Jurkat, Clone E6-1 (cell line): ENCODE measurements around the gene CCNY.
"Not testable (repeated sequence)": the region's sequence is repeated elsewhere in the genome, so short reads cannot be mapped to it uniquely, and the experiment has no call there.

Source experiments
- DNase-seq: peaks from one replicate; pipeline ENCODE4 v3.0.0-alpha.2; 2011; ENCODE audit warnings: low read depth, low spot score
- H3K4me3 ChIP-seq: 2 replicates; pipeline ENCODE4 v1.5.1; 2011; ENCODE audit warnings: mild to moderate bottlenecking, low read length, control low read depth, moderate library complexity

Gene CCNY

DNA sequence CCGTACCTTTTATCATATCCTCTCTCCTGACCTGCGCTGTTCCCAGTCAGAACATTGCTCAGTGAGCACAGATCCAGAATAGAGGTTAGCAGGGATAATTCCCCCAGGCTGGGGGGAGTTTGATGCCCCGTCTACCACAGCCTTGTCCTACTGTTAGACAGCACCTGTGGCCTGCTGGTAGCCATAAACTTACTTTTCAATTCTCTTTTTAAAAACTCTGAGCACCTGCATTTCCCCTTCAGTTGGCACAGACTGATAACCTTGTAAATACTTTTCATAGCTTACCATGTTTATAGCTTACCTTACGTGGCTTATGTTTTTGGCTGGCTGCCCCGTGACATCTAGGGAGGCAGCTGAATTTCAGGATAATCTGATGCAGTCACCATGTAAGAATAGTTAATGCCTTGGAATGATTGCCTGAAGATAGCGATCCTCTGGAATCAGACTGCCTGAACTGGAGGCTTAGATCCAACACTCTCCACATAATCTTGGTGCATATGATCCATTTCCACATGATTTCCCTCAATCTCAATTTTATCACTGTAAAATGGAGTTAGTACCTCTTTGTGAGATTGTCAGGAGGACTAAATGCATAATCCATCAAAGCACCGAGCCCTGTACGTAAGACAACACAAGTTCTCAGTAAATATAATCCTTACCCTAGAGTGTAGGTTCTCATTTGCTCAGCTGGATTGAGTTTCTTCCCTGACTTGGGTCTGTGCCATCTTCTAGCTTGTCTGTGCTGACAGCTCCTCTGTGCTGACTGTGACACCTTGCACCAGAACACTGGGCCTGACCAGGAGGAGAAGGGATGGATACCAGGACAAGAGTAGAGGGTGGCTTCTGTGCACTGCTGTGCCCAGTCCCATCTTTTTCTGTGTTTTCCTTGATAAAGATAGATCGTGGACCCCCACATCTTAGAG lies 157.1 kb downstream of the CCNY start:
- no peak overlapping the region for H3K4me3 ChIP-seq
- DNase-seq, result no peak

DNA sequence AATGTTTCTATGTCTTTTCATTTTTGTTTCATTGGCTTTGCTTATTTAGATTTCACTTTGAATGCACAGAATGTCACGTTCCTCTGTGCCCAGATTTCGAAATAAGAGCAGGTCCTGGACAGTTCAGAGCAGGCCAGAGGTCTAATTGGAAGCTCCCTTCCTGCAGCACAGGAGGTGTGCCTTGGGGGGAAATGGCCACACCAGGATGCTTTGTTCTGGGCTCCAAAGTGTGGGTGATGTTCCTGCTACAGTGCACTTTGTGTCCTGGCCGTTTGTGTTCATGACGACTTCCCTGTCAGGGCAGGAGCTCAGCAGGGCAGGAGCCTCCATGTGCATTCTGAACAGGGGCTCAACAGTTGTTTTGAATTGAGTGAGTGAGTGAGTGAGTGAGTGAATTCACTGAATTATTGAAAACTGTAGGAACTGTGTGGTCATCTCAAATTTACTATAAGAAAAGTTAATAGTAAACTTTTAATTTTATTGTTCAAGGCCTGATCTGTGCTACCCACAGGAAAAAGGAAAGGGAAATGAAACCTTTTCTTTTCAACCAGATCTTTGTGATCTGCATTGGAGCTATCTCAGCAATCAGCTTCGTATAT lies 159.3 kb downstream of the CCNY start:
- no peak for DNase-seq
- H3K4me3 ChIP-seq, result no peak overlapping the region

- no peak for DNase-seq
- H3K4me3 ChIP-seq, result no peak overlapping the region
Observed at GRCh38 chr10:35497909-35498308, 161.6 kb downstream of the CCNY start.

GRCh38 chr10:35498693-35499092 lies 162.4 kb downstream of the CCNY start:
- DNase-seq, result no peak

DNA sequence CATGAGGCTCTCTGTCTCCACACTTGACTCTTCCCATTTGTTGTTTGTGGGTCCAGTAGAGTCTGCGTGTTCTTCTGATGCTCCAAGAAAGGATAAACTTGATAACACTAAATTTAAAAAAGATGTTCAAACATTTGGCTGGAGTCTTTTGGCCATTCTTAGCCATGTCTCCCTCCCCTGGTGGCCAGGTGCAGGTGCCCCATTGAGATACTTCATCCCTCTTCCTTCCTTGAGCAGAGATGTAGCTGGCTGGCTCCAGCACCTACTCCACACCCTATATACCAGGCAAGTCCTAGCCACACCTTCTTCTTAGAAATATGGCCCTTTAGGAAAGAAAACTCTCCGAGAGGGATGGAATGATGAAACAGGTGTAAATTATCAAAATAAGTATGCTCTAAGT lies 165.6 kb downstream of the CCNY start:
- no peak overlapping the region for H3K4me3 ChIP-seq
- no peak for DNase-seq

More at GRCh38 chr10:35498693-35499092, 162.4 kb downstream of the CCNY start:
- no peak overlapping the region for H3K4me3 ChIP-seq

- no peak overlapping the region for H3K4me3 ChIP-seq
- no peak for DNase-seq
Observed at GRCh38 chr10:35502692-35503091, 166.4 kb downstream of the CCNY start.

GRCh38 chr10:35503578-35503977 lies 167.3 kb downstream of the CCNY start:
- DNase-seq, result no peak
- H3K4me3 ChIP-seq, result no peak overlapping the region

- no peak overlapping the region for H3K4me3 ChIP-seq
- no peak for DNase-seq
Observed at GRCh38 chr10:35504132-35504531, 167.8 kb downstream of the CCNY start.

GRCh38 chr10:35505241-35505873 lies 169.0 kb downstream of the CCNY start:
- no peak for DNase-seq
- H3K4me3 ChIP-seq, result no peak overlapping the region

DNA sequence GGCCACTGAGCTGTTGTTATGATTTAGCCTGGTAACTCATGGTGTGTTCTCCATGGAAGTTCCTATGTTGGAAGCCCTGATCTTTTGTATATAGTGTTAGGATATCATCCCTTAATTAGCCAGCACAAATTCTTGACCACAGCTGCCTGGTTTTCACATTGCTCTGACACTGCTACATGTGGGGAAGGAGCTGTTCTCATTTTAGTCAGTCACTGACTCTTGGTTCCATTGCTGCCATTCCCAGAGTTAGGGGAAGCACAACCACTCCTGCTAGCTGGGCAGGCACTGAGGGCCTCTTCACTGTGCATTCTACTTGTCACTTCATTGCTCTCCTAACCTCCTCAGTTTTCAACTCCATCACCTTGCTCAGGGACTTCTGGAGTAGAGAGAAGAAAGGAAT lies 170.4 kb downstream of the CCNY start:
- DNase-seq, result no peak

DNA sequence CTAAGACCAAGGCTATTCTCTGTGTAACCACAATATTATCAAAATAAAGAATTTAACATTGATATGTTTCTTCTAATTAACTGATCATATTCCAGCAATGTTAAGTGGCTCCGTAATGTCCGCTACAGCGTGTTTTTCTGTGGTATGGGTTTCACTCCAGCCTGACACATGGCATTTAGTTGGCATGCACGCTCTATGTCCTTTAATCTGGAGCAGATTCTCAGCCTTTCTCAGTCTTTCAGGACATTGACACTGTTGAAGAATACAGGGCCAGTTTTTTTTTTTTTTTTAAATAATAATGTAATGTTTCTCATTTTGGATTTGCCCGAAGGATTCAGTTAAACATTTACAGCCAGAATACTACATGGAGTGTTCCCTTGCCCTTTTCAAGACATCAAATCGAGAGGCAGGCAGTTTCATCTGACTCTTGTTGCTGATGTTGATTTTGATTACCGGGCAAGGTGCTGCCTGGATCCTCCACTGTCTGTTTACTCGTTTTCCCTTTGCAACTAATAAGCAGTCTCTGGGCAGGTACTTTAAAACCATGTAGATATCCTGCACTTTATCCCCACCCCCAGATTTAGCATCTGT lies 171.3 kb downstream of the CCNY start:
- DNase-seq, result no peak
- H3K4me3 ChIP-seq, result no peak overlapping the region

More for the DNA sequence above, 170.4 kb downstream of the CCNY start:
- no peak overlapping the region for H3K4me3 ChIP-seq

DNA sequence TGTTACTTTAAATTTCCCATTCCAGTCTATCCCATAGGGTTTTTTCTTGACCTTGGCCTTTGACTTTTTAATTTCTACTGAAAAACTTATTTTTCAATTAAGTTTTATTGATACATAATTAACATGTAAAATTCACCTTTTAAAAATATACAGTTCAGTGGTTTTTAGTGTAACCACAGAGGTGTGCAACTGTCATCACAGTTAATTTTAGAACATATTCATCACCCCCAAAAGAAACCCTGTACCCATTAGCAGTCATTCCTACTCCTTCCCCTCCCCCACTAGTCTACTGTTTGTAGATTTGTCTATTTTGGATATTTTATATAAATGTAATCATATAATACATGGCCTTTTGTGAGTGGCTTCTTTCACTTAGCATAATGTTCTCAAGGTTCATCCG lies 172.3 kb downstream of the CCNY start:
- no peak for DNase-seq
- H3K4me3 ChIP-seq, result no peak overlapping the region

- H3K4me3 ChIP-seq, result no peak overlapping the region
- no peak for DNase-seq
Observed at GRCh38 chr10:35510891-35511290, 174.6 kb downstream of the CCNY start.

- H3K4me3 ChIP-seq, result no peak overlapping the region
- DNase-seq, result no peak
Observed at GRCh38 chr10:35511647-35512046, 175.3 kb downstream of the CCNY start.

DNA sequence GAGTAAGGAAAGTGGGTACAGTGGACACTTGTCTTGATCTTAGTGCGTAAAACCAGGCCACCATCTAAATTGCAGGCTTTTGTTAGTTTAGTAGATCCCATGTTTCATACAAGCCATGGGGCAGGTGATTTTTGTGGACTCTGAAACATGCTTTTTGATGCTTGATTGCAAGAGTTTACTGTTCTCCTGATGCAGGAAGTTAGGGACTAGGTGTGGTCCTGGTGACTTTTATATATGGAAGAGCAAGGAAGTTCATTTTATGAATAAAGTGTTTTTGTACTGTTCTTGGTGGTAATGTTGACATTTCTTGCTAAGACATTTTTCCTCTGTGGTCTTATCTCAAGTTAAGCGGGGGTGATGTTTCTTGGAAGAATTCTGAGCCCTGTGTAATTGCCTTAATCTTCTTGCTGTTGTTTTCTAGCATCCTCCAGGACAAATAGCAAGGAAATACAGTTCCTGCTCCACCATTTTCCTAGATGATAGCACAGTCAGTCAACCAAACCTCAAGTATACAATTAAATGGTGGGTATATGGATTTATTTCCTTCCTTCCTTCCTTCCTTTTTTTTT lies 179.9 kb downstream of the CCNY start:
- H3K4me3 ChIP-seq, result no peak overlapping the region
- DNase-seq, result no peak

DNA sequence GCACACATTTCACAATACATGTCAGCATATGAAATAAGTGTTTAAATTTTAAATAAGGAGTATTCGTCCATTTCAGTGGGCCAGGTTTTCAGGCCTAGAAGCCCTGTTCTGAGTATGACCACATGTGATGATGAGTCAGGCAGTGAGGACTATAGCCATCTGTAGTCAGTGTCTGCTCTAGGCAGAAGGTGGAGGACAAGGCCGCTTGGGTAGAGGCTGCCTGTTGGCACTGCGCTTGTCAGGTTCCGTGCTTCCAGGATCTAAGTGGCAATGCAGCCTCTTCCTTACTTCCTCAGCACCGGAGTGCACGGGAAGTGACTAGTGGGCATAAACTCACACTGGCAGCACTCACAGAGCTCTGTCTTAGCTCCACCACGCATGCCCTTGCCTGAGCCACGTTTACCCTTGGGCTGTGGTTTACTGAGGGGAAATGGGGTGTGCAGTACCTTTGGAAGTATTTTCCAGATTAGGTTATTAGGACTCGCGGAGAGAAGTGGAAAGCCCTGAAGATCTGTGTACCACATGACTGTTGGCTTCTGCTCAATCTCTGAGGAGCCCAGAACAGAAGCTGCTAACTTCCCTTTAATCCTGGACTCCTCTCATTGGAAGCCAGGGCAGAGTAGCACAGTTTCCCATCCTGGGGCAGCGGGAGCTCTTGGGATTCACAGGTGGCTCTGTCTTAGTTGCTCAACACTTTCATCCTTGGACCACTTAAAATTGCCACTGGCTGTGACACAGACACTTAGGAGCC lies 181.3 kb downstream of the CCNY start:
- DNase-seq, result no peak

DNA sequence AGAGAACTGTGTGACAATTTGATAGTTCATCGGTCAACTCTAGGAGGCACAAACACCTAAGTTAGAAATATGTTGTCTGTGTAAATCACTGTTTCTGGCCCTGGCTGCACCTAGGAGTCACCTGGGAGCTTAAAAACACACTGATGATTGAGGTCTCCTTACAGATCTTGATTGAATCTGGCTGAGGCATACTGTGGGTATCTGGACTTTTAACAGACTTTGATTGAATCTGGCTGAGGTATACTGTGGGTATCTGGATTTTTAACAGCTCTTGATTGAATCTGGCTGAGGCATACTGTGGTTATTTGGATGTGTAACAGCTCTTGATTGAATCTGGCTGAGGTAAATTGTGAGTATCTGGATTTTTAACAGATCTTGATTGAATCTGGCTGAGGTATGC lies 181.9 kb downstream of the CCNY start:
- DNase-seq, result not testable (repeated sequence)

More for the DNA sequence above, 181.3 kb downstream of the CCNY start:
- H3K4me3 ChIP-seq, result no peak overlapping the region

DNA sequence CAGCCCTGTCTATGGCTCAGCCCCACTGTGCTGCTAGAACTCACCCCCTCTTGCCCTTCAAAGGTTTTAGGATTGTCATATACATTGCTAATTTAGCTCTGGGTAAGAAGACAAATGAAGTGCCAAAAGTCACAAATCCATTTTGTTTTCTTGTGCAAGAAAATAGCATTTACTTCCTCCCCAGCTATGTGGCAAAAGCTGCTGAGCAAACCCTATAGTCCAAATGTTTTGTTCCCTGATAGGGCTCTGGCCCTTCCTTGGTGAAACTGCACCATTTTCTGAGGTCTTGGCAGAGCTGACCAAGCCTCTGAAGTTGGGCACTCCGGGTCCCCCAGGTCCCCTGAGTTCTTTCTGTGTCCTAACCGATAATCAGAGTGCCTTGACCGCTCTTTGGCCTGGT lies 184.7 kb downstream of the CCNY start:
- H3K4me3 ChIP-seq, result no peak overlapping the region
- DNase-seq, result no peak

More for the DNA sequence above, 181.9 kb downstream of the CCNY start:
- H3K4me3 ChIP-seq, result not testable (repeated sequence)
